ENCODE results near the gene LPGAT1.

GRCh38 chr1:211830055-211830327, 572 bp downstream of the LPGAT1 start:
- TF ChIP-seq CTCF (conservative IDR thresholded peaks at IDR 0.05) (no peak), EZH2 (IDR thresholded peaks at IDR 0.05; ENCODE audit: low read depth) (no peak)

All from PC-9 (cell line).